HEK293 (cell line): ENCODE measurements around the gene SYNPR.

Experiments
- ZFP37 ChIP-seq: fragments of 450-650 bp; formaldehyde crosslinking; IDR thresholded peaks from 2 replicates; pipeline ENCODE4 v1.5.1; 2016; ENCODE audit warnings: missing biosample characterization, missing genetic modification characterization
- ZFP69B ChIP-seq: fragments of 450-650 bp; formaldehyde crosslinking; IDR thresholded peaks from 2 replicates; pipeline ENCODE4 v1.5.1; 2016; ENCODE audit warnings: missing biosample characterization, missing genetic modification characterization
- ZNF335 ChIP-seq: fragments of 450-650 bp; formaldehyde crosslinking; conservative IDR thresholded peaks from 2 replicates; pipeline ENCODE4 v1.5.1; 2016; ENCODE audit warnings: missing biosample characterization, missing genetic modification characterization
- ZNF626 ChIP-seq: fragments of 450-650 bp; sonication (Bioruptor Pico); formaldehyde crosslinking; IDR thresholded peaks from 2 replicates; pipeline ENCODE4 v1.5.1; 2018; ENCODE audit warnings: missing biosample characterization, missing genetic modification characterization, inconsistent platforms

DNA sequence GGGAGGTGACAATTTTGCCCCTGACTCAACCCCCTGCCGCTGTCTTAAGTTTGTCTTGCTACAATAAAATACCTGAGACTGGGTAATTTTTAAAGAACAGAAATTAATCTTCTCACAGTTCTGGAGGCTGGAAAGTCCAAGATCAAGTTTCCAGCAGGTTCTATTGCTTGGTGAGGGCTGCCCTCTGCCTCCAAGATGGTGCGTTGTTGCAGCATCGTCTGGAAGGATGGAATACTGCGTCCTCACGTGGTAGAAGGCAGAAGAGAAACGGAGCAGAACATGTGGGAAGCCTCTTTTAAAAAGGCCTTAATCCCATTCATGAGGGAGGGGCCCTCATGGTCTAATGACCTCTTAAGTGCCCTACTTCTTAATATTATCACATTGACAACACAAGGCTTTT lies 287.1 kb downstream of the SYNPR start:
- TF ChIP-seq ZNF335 (tag by site-specific recombination) = no peak
- no peak for TF ChIP-seq ZFP69B (tag by site-specific recombination)
- TF ChIP-seq ZFP37 (tag by site-specific recombination) = no peak
- TF ChIP-seq ZNF626 (tag by site-specific recombination) = no peak
